GM12873 (cell line): ENCODE data around the gene RASAL2.
A peak's percentile ranks its signal among the peaks of the same experiment; 100 is the strongest.

Experiments used
- TF ChIP-seq, protein P1 (sequence below): IDR thresholded peaks from 2 replicates; pipeline ENCODE4 v1.5.1; 2012; ENCODE audit warnings: low read depth, mild to moderate bottlenecking, moderate library complexity, low read length, control low read depth; ENCODE audit not compliant: insufficient read depth; ENCODE audit errors: missing control alignments

RASAL2 gene

DNA sequence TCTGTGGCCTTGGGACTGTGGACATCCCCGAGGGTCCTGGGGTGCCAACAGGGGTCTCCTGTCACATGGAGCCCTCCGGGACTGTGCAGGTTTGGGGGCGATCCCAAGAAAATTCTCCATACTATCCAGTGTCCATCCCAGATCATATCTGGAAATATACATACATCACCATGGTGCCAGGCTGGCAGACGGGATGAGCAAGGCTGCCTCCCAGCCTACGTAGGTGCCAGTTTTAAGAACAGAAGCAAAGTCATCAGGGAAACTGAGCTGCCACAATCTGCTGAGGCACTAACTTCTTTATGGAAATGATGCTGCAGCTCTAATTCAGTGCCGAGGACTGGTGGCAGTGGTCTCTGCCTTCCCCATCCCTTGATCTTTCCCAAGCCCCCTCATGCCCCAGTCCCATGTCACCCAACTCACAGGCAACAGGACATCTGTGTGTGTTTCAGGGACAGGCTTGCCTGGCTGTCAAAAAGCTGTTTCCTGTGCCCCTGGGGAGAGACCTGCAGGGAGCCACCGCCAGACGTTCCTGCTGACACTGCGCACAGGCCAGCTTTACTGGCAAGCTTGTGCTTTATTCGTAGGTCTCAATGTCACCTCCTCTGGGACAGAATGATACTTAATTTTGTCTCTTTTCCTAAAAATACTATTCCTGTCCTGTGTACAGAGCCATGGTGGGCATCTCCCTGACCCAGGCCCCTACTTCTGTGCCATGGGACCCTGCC lies 434.5 kb downstream of the RASAL2 start:
- TF ChIP-seq, protein P1, sequence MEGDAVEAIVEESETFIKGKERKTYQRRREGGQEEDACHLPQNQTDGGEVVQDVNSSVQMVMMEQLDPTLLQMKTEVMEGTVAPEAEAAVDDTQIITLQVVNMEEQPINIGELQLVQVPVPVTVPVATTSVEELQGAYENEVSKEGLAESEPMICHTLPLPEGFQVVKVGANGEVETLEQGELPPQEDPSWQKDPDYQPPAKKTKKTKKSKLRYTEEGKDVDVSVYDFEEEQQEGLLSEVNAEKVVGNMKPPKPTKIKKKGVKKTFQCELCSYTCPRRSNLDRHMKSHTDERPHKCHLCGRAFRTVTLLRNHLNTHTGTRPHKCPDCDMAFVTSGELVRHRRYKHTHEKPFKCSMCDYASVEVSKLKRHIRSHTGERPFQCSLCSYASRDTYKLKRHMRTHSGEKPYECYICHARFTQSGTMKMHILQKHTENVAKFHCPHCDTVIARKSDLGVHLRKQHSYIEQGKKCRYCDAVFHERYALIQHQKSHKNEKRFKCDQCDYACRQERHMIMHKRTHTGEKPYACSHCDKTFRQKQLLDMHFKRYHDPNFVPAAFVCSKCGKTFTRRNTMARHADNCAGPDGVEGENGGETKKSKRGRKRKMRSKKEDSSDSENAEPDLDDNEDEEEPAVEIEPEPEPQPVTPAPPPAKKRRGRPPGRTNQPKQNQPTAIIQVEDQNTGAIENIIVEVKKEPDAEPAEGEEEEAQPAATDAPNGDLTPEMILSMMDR = no peak

DNA sequence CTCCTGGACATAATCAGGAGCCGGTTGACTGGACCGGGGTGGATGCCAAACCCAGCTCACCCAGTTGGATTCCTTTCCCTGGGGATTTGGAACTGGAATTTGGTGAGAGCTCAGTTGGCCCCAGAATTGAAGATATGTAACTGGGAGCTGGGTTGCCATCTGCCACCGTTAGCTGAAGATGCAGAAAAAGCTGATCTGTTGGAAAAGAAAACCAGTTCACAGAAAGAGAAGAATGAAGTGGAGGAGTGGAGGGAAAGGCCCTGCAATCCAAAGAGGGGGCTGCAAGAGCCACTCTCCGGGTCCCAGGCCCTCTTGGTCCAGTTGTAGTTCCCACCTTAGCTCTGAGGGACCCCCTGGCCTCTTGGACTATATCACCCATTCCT lies 435.0 kb downstream of the RASAL2 start:
- TF ChIP-seq, protein P1 = no peak

DNA sequence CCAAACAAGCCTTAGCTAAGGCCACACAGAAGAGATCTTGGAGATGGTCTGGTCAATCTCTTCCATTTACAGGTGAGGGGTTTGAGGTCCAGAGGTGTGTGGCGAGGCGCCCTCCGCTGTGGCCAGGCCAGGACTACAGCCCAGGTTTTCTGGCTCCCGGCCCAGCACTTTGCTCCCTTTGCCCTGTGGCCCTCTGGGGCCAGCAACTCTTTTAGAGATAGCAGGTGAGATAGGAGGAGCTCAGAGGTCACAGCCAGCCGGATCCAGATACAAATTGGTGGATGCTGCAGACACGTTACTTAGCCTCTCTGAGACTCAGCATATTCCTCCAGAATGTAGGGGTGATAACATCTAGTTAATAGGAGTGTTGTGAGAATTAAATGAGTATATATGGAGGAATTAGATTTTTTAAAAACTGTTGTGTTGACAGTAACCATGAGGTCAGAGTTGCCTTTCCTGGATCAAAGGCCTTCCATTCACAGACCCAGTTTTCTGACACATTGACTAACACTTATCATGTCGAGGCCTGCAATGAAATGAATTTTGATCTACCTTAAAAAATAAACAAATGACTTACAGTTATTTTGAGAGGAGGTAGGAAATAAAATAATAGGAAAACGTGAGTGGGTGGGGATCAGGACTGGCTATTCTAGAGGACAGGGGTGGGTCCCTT lies 435.6 kb downstream of the RASAL2 start:
- TF ChIP-seq, protein P1 = no peak

DNA sequence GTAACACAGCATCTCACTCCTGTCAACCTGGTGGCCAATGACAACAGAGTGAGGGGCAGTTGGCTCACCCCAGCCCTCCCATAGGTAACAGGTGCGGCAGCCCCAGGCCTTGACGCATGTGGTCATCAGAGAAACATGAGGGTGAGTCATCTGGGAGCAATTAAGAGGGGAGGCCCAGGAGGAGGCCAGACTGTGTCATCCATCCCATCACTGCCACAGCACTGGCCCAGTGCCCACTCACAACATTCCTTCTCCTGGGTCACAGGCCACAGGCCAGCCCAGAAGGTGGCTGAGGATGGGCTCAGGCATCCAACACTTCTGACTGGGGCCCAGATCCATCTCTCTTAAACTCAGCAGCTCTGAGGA lies 436.1 kb downstream of the RASAL2 start:
- TF ChIP-seq, protein P1 = no peak

DNA sequence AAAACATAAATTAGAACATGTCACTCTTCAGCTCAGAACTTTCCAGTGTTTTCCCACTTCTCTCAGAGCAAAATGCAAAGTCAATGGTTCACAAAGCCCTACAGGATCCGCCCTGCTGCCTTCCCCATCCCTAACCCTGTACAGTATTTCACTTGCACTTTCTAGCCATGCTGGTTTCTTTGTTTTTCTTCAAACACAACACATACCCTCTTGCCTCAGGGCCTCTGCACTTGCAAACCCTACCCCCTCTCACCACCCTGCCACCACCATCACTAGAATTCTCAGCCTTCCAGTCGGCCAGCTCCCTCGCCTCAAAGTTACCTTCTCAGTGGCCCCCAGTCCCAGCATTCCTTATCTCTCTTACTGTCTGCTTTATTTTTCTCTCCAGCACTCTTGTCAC lies 436.6 kb downstream of the RASAL2 start:
- TF ChIP-seq, protein P1 = no peak

DNA sequence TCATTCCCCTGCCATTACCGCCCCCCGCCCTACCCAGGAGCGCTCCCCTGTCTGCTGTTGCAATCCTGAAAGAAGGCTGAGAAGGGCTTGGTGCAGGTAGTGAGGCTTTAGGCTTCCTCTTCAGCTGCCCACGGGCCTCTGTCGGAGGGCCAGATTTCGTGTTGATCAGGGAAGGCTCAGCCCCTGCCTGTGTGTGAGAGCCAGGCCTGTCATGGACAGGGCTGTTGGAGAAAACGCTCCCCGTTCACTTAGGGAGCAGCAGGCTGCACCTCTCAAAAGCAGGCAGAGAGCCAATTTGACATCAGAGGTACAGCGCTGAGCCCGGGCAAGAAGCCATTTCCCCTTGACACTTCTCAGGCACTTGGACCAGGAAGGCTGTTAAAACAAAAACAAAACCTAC lies 438.0 kb downstream of the RASAL2 start:
- TF ChIP-seq, protein P1 = no peak

DNA sequence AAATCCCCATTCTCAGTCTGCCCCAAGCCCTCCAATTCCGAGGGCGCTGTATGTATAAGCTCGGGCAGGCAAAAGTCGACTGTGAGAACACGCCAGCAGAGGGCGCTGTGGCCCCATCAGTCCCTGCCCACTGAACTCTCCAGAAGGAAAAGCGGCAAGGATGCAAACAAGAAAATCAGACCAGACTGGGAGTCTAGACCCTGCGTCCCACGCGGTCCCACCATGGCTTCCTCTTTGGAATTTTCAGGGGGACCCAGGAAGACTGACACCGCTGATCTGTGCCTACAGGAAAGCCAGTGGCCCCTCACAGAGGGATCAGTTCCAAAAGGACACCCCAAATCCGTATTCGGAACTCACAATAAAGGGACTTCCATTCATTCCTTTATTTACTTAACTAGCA lies 438.5 kb downstream of the RASAL2 start:
- TF ChIP-seq, protein P1 = peak; percentile 88
